NOMO-1 treated with dmso at 0.1 percent for 144 hours (cell line): ENCODE results near the gene TRPM5.

Experiments
- DNase-seq: peaks from one replicate; lab custom pipeline; 2025; ENCODE audit not compliant: unreplicated experiment; lab: John Stamatoyannopoulos, UW

The TRPM5 gene

GRCh38 chr11:2406878-2407410, 37.4 kb downstream of the TRPM5 start:
- no peak for DNase-seq

GRCh38 chr11:2406451-2406850, 37.9 kb downstream of the TRPM5 start:
- no peak for DNase-seq

GRCh38 chr11:2404735-2405196, 39.5 kb downstream of the TRPM5 start:
- no peak for DNase-seq

- DNase-seq, result no peak
Observed at GRCh38 chr11:2402890-2403645, 41.2 kb downstream of the TRPM5 start.

GRCh38 chr11:2402106-2402505, 42.2 kb downstream of the TRPM5 start:
- DNase-seq, result no peak

GRCh38 chr11:2401436-2401984, 42.8 kb downstream of the TRPM5 start:
- DNase-seq, result no peak

- DNase-seq, result no peak
Observed at GRCh38 chr11:2400762-2401435, 43.4 kb downstream of the TRPM5 start.

- DNase-seq, result peak; percentile 100
Observed at GRCh38 chr11:2400069-2400761, 44.1 kb downstream of the TRPM5 start, which contains the start of gene TSSC4. TSS of gene TSSC4 (plus strand) at chr11:2400750. CDS start at chr11:2402634, 1,884 bp downstream.

GRCh38 chr11:2399488-2400068, 44.7 kb downstream of the TRPM5 start:
- DNase-seq, result no peak

- DNase-seq, result no peak
Observed at GRCh38 chr11:2398664-2399355, 45.5 kb downstream of the TRPM5 start.

- DNase-seq, result no peak
Observed at GRCh38 chr11:2397005-2397404, 47.3 kb downstream of the TRPM5 start.

- no peak for DNase-seq
Observed at GRCh38 chr11:2396471-2396870, 47.8 kb downstream of the TRPM5 start.

GRCh38 chr11:2395856-2396255, 48.5 kb downstream of the TRPM5 start:
- no peak for DNase-seq

GRCh38 chr11:2395211-2395730, 49.0 kb downstream of the TRPM5 start:
- no peak for DNase-seq

- no peak for DNase-seq
Observed at GRCh38 chr11:2394818-2395105, 49.6 kb downstream of the TRPM5 start.
